ENCODE results near the gene EPHA8.

Gene EPHA8

DNA sequence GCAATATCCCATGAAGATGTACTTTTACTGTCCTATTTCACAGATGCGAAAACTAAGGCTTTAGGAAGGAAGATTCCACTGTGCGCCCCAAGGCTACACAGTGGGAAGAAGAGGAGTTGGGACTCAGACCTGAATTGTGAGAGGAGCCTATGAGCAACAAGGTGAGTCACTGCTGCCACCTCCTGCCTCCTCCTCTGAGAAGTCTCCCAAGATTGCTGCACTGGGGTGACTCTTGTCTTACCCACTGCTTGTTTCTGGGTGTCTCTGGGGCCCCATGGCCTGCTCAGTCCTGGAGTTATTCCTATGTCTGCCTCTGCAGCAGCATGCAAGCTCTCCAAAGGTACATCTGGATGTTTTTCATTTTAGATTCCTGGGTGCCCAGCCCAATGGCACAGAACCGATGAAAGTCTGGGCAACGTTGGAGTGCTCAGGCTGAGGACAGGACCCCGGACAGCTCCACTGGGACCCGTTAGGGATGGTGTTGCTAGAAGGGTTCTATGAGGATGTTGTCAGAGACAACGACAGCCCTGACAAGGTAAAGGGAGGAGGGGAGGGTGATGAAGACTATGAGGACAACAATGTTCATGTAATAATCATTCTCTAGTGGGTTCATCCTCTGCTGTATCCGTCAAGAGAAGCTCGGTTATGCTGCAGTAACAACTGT is 62.1 kb downstream of the EPHA8 start:
- DNase-seq = no peak

DNA sequence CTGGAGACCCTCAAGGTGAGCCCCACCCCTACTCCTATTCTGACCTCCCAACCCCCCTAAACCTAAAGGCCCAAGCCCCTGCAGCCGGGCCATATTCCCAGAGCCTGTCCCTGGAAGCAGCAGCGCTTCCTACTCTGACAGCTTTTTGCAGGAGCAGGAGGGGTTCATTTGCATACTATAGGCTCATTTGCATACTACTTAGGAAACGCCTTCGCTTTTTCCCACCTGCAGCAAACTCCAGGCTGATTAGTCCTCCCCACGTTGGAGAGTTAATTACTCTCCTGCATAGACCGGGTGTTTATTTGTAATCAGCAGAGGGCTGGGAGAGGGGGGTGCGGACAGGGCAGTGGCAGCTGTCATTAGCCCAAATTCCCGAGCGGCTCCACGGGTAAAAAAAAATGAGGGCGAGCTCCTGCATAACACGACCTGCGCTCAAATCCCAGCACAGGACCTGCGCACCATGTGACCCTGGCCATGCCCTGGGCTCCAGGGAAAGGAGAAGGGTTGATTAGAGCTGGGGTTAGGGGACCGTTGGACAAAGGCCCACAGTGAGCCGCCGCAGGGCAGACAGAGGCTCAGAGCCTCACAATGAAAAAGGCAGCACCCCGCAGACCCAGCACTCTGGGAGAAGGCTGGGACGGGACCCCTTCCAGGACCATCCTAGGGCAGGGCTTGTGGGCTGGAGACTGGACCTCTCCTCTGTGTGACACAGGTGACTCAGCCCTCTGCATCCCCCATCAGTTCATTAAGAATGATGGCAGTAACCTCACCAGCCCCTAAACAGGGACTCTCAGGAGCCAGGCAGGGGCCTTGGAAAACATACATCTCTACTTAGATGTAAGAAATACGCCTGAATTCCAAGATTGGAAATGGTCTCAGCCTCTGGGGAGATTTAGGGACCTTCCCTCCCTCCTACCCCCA is 63.2 kb downstream of the EPHA8 start:
- DNase-seq = no peak

DNA sequence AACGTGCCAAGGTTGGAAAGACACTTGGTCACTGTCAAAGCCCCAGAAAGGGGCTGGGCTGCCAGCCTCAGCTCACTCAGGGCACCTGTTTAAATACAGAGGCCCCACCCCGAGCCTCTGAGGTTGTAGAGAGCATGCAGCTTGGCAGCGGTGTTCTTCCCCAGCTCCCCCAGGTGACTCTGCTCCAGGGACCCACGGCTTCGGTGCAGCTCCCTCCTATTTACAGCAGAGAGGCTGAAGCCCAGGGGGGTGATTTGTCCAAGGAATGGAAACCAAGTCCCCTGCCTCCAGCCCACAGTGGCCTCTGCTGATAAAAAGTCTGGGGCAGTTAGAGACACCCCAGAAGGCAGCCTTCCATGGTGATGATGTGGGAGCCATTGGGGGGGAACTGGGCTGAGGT is 64.0 kb downstream of the EPHA8 start:
- DNase-seq = no peak

DNA sequence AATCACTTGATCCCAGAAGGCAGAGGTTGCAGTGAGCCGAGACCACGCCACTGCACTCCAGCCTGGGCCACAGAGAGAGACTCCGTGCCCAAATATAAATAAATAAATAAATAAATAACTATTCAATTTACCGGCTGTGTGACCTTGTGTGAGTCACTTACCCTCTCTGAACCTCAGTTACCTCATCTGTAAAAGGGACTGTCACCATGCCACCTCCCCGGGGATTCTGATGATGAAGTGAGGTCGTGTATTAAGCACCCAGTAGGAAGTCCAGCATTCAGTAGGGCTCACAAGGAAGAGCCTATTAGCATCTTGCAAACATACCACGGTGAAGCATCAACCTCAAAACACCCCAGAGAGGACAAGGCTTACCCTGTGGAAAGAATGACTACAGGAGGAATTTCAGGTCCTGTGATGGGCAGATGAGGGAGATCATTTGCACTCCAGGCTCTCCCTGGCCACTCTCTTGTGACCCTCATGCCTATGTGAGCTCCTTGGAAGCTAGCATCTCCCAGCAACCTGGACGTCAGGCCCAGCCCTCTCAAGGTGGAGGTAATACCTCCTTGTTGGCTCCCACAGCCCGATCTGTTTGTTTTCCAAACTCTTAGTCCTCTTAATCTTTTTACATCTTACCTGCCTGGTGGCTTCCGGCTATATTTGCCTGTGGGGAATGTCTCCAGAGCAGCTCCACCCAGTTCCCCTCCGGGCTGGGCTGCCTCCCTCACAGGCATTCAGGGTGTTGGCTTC is 65.6 kb downstream of the EPHA8 start:
- no peak for DNase-seq

DNA sequence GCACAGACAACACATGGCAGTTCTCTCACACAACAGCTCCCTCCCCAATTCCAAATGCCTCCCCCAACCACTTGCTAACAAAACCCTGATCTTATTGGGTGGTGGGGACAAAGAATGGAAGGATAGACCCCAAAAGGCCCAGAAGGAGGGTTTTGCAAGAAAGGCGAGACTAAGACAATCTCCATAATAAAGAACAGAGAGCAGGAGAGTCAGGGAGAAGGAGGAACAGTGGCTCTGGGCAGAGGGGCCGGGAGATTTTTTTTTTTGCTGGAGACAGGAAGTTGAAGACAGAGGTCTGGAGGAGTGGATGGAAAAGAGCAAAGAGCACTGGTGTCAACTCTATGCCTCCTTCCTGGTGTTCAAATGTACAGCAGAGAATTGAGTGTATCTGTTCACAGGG is 66.6 kb downstream of the EPHA8 start:
- no peak for DNase-seq

DNA sequence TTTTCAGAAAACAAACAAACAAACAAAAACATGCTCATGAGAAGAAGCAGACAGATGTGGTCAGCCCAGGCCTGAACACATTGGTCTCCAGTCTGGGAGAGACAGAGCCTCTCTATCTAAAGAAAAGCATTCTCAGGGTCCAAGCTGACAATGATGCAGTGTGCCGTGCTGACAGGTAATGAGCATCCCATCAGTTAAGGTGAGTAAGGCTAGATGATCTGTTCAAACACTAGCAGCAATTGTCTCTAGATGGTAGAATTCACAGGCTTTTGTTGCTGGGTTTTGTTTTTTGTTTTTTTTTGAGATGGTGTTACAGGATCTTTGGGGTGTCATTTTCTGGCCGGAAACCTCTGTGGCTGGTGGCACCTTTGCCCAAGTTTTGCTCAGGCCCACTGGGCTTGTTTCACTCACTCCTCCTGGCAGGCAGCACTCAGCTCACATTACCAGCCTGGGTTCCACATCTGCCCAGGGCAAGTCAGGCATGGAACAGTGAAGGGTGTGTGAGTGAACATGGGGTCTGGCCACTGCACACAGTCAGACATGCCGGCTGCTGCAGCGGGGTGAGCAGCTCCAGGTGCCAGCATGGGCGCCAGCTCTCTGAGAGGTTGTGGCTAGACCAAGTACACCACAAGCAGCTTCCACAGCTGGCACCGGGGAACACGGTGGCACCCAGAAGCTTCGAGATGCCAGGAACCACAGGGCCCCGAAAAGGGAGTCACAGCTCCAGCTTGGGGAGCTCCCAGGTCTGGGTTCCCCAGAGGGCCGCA is 70.6 kb downstream of the EPHA8 start:
- DNase-seq = no peak

DNA sequence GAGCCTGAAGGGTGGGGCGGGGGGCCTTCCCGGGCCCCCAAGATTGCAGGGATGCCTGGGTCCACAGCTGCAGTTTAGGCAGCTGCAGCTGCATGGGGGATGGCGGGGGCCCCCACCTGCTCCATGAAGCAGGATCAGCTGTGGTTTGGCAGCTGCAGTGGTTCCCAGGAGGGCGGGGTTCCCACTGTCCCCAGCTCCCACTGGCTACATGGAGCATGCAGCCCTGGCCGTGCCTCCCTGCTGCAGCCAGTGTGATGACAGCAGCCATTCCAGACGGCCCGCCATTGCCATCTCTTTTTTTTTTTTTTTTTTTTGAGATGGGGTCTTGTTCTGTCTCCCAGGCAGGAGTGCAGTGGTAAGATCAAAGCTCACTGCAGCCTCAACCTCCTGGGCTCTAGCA is 72.1 kb downstream of the EPHA8 start:
- DNase-seq = no peak

DNA sequence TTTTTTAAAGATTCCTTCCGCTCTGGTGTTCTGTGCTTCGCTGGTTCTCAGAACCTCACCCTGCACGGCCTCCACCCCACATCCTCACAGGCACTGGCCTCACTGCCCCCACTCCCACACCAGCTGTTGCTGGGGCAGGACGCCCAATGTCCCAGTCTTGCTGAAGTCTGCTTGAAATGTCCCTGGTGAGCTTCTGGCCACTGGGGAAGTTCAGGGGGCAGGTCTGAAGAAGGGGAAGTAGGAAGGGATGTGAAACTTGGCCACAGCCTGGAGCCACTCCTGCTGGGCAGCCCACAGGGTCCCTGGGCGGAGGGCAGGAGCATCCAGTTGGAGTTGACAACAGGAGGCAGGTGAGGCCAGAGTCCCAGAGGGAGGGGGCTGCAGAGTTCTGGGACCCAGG is 73.1 kb downstream of the EPHA8 start, which contains the start of gene C1QA:
TSS of gene C1QA (plus strand) at position 276 of the 400 bp plus-strand sequence. CDS start 989 bp downstream, outside the sequence.
- no peak for DNase-seq

DNA sequence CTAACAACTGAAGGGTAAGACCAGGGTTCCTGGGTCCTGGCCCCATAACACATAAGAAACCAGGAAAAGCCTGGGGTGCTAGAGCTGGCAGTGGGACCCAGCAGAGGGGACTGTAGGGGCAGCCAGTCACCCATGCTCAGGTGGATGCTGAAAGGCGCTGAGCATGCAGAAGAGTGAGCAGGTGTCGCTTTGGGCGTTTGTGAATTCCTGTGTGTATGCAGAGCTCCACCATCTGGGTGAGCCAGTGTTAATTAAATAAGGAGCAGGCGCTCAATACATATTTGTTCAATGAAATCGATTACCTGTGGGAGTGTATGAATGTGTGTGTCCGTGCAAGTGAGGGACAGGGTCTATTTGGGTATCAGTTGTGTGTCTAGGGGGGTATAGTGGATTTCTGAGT is 73.6 kb downstream of the EPHA8 start:
- no peak for DNase-seq

DNA sequence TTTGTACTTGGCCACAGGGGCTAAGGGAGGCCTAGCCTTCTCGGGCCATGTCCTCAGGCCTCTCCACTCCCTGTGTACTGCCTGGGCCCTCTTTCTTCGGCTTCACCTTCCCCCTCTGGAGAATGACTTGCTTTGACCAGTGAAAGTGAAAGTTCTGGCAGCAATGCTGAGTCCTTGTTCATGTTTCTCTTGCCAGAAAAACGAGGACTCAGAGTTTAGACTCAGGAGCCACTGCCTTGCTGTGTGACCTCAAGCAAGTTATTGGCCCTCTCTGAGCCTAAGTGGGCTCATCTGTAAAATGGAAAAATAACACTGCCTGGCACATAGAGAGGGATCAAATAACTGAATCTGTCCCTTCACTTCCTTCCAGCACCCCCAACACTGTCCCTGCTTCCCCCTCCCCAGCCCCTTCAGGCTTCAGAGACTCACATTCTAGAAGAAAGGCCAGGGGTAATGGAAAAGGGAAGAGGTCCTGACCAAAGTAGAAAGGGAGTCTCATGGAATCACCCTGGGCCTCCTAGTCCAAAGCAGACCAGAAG is 74.7 kb downstream of the EPHA8 start:
- no peak for DNase-seq

DNA sequence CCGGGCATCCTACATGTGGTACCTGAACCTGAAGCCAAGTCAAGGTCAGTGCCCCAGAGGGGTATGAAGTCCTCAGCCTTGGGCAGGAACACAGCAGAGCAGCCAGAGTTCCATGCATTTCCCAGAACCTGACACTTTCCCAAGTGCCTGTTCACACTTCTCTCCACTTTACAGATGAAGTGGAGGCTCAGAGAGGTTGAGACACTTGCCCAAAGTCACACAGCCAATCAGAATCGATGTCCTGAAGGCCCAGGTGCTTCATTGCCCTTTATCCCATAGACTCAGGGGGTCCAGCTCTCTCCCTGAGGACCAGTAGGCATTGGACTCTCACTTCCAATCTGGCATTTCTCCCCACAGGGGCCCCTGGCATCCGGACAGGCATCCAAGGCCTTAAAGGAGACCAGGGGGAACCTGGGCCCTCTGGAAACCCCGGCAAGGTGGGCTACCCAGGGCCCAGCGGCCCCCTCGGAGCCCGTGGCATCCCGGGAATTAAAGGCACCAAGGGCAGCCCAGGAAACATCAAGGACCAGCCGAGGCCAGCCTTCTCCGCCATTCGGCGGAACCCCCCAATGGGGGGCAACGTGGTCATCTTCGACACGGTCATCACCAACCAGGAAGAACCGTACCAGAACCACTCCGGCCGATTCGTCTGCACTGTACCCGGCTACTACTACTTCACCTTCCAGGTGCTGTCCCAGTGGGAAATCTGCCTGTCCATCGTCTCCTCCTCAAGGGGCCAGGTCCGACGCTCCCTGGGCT is 75.4 kb downstream of the EPHA8 start:
- DNase-seq = no peak

DNA sequence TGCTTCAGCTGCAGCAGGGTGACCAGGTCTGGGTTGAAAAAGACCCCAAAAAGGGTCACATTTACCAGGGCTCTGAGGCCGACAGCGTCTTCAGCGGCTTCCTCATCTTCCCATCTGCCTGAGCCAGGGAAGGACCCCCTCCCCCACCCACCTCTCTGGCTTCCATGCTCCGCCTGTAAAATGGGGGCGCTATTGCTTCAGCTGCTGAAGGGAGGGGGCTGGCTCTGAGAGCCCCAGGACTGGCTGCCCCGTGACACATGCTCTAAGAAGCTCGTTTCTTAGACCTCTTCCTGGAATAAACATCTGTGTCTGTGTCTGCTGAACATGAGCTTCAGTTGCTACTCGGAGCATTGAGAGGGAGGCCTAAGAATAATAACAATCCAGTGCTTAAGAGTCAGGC is 76.0 kb downstream of the EPHA8 start:
- no peak for DNase-seq

DNA sequence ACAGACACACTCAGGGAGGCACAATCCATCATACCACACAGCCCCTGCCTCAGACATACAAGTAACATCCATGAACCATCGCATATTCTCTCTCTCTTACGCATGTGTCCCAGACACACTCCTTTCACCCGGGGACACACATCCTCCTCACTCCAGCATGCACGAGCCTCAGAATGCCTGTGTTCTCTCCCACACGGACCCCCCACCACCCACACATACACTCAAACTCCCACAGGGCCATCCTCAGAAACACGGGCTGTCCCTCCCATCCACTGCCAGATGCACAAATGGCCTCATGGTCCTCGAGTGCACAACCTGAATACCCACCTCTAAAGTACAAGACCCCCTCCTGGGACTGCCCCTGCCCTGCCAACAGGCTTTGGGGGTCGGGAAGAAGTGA is 78.0 kb downstream of the EPHA8 start:
- no peak for DNase-seq

DNA sequence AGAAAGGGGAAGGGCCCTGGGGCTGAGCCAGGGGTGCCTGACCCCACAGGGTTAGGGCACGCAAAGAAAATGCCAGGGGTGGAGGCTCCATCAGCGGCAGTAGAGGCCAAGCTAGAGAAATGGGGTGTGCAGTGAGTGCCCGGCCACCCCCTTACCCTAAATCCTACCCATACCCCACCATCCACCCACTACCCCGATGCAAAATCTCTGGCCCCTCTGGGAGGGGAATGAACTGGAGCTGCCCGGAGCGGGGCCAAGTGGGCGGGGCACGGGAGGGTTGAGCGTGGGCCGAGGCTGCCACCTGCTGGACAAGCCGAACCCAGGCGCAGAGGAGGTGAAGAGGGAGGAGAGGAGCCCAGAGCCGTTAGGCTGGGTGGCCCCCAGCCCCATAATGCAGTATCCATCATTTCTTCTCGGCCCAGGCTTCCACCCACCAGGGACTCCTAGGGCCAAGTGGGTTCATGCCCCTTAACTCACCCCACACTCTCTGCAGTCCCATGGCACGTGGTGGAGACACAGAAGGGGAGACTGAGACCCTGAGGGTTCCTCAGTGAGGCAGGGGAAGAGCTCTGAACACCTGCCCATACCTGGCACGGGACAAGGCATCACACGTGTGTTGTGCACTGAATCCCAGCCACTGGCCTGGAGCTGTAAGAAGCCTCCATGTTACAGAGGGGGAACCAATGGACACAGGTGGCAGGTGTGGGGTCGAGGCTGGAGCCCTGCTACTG is 78.8 kb downstream of the EPHA8 start:
- no peak for DNase-seq

DNA sequence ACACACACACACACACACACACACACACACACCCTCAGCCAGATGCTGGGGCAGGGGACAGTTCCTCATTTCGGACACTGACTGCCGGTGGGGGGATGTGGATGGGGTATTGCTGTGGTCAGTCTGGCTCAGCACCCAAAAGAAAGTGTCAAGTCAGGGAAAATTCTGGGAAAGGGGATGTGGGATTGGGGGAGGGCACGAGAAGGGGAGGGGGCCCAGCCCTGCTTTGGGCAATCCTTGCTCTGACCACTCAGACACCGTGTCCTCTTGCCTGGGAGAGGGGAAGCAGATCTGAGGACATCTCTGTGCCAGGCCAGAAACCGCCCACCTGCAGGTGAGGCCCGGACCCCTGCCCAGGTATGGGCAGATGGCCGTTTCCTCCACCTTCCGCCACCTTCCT is 80.1 kb downstream of the EPHA8 start, which contains the start of gene C1QC:
TSS of gene C1QC (plus strand) at position 253 of the 400 bp plus-strand sequence. CDS start 391 bp downstream, outside the sequence.
- DNase-seq = no peak

DNA sequence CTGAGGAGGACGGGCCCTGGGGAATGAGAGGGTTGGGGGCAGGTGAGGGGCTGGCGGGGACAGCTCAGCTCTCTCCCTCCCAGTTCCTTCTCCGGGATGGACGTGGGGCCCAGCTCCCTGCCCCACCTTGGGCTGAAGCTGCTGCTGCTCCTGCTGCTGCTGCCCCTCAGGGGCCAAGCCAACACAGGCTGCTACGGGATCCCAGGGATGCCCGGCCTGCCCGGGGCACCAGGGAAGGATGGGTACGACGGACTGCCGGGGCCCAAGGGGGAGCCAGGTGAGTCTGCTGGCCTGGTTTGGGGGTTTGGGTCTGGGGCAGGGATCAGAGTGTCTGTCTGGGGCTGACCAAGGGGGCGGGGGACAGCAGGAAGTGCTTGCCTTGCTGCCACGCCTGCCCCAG is 80.6 kb downstream of the EPHA8 start:
- DNase-seq = no peak

DNA sequence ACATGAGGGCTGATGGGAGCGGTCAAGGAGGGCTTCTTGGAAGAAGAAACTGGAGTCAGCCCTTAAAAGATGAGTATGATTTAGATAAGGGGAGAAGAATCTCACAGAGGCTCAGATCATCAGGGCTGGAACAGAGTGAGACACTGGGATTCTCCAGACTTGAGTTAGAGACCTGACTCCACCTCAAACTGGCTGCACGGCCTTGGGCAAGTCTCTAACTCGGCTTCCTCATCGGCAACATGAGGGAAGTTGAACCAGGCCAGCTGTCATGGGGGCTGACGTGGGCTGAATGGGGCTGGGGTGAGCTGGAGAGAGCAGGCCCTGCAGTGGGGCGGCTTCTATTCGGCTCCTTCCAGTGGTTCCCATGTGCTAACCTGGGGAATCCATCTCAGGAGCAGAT is 82.6 kb downstream of the EPHA8 start:
- no peak for DNase-seq

DNA sequence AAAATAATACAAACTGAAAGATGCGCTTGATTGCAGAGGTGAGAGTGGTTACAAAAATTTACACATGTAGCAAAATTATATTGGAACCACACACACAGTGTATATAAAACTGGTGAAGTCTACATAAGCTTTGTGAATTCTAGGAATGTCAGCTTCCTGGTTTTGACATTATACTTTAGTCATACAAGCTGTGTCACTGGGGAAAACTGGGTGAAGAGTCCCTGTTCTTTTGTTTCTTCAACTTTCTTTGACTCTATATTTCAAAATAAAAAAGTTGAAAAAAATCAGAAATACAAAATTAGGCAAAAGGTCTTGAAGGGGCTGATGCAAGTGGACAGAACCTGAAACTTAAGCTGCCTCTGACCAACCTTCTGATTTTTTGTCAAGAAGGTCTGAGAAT is 83.1 kb downstream of the EPHA8 start:
- no peak for DNase-seq

DNA sequence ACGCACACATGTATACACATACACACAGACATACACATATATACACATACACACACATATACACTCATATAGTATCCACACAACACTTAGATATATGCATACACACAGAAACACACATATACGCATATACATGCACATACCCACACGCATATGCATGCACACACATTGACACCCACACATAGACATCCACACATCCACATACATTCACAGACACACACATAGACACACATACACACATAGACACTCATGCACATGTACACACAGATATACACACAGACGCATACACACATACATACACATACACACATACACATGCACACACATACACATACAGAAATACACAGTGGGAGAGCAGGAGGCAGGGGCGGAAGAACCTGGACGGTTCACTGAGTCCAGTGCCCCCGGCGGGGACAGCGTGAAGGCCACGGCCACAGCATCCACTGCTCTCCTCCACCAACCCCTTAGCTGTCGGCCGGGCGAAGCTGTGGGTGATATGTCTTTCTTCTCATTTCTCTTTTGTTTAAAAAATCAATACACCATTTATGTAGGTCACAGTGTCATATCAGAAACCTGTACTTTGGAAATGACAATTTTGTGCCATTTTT is 86.9 kb downstream of the EPHA8 start:
- no peak for DNase-seq
